Epithelial cell of proximal tubule (primary cell): ENCODE data around the gene RECQL5. TPM values are rescaled to one million over a fixed set of nuclear protein-coding genes. Genes with fewer than 3 reads are reported as not detected.
A peak's percentile ranks its signal among the peaks of the same experiment; 100 is the strongest.

Source experiments
- DNase-seq: peaks from one replicate; pipeline ENCODE4 v3.0.0-alpha.2; 2011; ENCODE audit warnings: low read depth
- H3K4me3 ChIP-seq: 2 replicates; pipeline ENCODE4 v1.5.1; 2011; ENCODE audit warnings: low read depth, mild to moderate bottlenecking, low read length
- total RNA-seq: library from RNA; depleted of rRNA; stranded (reverse); fragments of >200 nt; gene quantifications from 2 replicates; pipeline ENCODE4 v1.2.3, GENCODE V29; 2015
- TF ChIP-seq, protein P1 (sequence below): conservative IDR thresholded peaks from 2 replicates; pipeline ENCODE4 v1.5.1; 2012; ENCODE audit warnings: low read depth, mild to moderate bottlenecking, low read length

The RECQL5 gene
- total RNA-seq, 1 donor from 2014 or later = 25.7 TPM

DNA sequence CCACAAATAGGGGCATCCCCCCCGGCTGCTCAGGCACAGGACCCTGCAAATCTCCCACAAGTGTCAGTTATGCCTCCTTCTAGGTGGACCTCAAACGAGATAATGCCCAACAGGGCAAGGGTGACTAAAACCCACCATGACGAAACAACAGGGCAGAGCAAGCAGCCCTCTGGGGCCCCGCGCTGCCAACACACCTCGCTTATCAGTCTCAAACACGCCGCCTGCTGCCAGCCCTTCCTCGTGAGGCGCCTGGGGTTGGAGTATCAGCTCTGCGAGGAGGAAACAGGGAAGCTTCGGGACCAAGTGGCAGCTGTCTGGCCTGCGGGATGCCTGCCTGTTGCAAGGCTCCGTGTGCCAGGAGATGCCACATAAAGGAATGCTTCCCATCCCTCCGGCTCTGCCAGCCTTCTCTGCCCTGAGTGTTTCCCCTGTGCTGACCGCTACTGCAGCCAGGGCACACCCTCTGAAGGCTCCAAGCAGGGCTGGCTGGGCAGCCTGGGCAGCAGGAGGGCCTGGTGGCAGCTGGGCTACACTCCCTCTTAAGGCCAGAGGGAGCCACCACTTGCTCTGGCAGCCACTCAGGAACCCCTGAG, 31.2 kb downstream of the RECQL5 start:
- no peak for DNase-seq
- TF ChIP-seq, protein P1, sequence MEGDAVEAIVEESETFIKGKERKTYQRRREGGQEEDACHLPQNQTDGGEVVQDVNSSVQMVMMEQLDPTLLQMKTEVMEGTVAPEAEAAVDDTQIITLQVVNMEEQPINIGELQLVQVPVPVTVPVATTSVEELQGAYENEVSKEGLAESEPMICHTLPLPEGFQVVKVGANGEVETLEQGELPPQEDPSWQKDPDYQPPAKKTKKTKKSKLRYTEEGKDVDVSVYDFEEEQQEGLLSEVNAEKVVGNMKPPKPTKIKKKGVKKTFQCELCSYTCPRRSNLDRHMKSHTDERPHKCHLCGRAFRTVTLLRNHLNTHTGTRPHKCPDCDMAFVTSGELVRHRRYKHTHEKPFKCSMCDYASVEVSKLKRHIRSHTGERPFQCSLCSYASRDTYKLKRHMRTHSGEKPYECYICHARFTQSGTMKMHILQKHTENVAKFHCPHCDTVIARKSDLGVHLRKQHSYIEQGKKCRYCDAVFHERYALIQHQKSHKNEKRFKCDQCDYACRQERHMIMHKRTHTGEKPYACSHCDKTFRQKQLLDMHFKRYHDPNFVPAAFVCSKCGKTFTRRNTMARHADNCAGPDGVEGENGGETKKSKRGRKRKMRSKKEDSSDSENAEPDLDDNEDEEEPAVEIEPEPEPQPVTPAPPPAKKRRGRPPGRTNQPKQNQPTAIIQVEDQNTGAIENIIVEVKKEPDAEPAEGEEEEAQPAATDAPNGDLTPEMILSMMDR = no peak

DNA sequence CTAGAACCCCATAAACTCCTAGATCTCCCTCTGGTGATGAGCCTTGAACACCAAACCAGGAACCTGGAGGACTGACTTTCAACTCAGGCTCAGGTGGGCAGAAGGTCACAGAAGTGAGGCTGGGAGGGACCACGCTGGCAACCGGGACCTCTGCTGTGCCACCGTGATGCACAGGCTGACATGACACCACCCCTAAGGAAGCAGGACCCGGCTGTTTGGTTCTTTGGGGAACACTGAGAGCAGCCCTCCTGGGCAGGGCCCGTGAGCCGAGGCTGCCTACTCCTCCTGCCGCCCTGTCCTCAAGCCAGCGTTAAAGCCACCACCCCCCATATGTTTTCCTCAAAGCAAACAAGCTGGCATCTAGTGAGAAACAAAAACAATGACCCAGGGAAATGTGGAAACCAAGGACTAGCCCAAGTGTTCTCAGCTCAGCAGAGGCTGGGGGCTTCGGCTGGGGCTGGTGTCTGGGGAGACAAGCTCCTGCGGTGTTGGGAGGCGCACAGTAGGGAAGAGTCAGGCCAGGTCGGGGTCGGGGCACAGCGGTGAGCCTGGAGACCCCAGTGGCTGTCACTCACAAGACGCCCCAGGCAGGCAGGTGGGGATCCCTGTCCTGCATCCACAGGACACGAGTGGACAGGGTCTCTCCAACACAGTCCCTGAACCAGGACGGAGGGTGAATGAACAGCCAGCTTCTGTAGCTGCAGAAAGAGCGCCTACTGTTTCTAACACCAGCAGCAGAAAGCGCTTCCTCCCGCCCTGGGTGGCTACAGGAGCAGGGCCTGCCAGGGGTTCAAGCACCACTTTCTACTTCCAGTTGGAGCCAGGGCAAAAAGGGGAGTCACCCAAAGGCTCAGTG, 32.0 kb downstream of the RECQL5 start:
- DNase-seq = no peak
- TF ChIP-seq, protein P1 = no peak
- no peak overlapping the region for H3K4me3 ChIP-seq

More for the DNA sequence above, 31.2 kb downstream of the RECQL5 start:
- no peak overlapping the region for H3K4me3 ChIP-seq

DNA sequence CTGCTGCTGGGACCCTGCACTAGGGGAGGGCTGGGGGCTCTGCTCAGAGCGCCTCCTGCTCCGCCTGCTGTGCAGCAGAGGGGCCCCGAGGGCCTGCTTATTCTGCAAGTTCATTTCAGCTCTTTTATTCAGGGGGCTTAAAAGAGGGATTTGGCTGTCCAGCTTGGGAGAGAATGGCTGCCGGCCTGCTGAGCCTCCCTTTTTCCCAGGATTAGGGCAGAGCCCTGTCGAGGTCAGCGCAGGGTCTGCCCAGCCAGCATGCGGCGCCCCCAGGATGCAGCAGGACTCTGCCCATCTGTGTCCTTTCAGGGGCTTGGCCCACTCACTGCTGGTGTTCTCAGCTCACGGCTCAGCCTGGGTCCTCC, 32.6 kb downstream of the RECQL5 start:
- TF ChIP-seq, protein P1 = no peak
- no peak for DNase-seq
- H3K4me3 ChIP-seq = no peak overlapping the region

DNA sequence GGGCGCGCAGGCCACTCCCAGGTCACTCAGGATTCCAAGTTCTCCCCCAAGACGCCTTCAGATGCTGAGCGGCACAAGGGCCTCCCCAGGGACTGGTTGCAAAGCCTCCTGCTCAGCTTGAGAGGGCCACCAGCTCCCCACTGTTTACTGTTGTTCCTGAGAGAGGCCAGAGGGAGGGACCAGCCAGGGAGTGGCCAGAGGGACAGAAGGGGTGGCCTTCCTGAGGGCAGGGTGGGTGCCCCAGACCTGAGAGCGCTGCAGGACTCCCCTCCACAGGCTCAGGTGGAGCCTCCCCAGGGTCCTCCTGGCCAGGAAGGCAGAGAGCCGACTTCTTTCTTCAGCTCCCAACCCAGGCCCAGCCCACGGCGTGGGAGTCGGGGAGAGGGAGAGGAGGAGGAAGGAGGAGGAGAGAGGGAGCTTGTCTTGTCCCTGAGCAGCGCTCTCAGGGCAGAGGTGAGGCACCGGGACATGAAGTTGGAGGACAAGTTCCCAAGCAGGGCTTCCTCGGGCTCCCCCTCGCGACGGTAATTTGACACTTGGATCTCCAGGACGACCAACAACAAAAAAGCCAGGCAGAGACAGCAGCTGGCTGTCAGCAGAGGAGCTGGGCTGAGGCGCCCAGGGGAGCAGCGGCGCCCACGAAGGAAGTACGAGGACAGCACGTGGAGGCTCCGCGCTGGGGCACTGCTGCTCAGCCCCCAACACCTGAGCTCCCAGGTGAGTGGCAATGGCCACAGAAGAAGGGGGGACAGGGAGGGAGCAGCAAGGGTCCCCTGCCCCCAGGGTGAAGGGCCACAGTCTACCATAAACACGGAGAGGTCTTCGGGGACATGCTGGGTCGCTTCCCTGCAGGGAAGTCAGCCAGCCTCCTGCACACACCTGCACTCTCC, 33.2 kb downstream of the RECQL5 start:
- no peak overlapping the region for H3K4me3 ChIP-seq
- DNase-seq = peak; percentile 42
- TF ChIP-seq, protein P1 = peak; percentile 71

DNA sequence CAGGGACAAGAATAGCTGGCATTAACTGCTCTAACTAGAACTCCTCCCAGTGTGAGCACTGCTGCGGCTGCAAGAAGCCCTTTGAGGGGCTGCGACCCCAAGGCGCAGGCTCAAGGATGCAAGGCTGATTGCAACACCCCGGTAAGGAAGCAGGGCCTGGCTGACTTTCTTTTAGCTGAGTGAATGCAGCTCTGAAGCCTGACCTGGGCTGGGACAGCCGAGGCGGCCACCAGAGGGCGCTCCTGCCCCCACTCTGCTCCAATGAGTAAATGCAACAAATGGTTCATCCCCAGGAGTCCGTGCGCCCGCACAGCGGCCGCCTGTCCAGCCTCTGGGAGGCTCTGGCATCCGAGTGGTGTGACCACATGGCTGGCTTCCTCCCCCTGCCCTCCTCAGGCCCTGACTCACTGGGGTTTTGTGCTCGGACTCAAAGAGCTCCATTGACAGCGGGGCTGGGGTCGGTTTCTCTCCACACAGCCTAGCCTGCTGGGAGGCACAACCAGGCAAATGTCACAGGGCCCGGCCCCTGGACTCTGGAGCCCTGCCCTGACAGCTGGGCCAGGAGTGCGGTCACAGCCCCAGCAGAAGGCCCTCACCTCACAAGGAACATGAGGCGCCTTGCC, 34.0 kb downstream of the RECQL5 start, which contains the start of gene SMIM5:
Gene SMIM5 (plus strand): TSS at position 572 of the 623 bp plus-strand sequence. CDS start 6,768 bp downstream, outside the sequence.
- DNase-seq = peak; percentile 25
- H3K4me3 ChIP-seq = no peak within 1 kb of the TSS

DNA sequence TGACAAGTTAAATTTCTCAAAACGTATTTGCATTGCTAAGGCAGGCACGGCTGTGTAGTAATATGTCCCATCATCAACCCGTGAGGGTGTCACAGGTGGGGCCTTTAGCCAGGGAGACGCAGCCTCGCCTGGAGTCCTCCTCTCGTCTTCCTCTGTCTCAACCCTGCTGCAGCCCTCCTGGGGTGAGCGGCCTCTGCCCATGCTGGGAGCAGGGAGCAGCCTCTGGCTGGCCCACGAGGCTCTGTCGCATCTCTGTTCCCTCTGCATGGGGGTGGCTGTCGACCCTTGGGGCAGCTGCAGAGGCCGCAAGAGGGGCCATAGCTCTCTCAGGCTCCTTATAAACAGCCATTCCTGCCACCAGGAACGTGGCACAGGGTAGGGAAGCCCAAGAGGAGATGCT, 34.5 kb downstream of the RECQL5 start:
- no peak for DNase-seq
- H3K4me3 ChIP-seq = no peak overlapping the region
- TF ChIP-seq, protein P1 = no peak

More for the DNA sequence above, 34.0 kb downstream of the RECQL5 start, which contains the start of gene SMIM5:
- TF ChIP-seq, protein P1 = peak; percentile 87
